Stimulated activated CD8-positive, alpha-beta memory T cell treated with anti-CD3 and anti-CD28 coated beads, Interleukin-12 subunit alpha, Interleukin-12 subunit beta, amount 100 ng/mL, for 4 hours (primary cell): Measurements from ENCODE around the gene IFIT3.
"Not testable (repeated sequence)": the region's sequence is repeated elsewhere in the genome, so short reads cannot be mapped to it uniquely, and the experiment has no call there.

Experiments used
- DNase-seq: peaks from one replicate; pipeline ENCODE4 v3.0.0-alpha.2; 2020; ENCODE audit warnings: low read depth

The IFIT3 gene

DNA sequence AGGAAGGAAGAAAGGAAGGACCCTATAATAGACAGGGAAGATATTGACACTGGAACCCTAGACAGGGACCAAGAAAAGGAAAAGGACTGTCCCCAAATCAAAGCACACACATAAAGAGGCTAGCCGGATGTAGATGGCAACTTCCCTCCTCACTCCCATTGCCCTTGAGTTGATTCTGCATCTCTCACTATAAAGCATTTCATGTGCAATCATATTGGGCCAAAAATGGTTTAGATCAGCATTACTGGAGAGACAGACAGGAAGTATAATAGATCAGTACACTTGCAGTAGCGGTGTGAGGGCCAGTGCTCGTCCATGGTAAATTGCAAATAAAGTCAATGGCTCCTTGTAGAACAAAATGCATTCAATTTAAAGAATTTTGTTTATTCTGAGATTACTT is 8.4 kb downstream of the IFIT3 start:
- no peak for DNase-seq

DNA sequence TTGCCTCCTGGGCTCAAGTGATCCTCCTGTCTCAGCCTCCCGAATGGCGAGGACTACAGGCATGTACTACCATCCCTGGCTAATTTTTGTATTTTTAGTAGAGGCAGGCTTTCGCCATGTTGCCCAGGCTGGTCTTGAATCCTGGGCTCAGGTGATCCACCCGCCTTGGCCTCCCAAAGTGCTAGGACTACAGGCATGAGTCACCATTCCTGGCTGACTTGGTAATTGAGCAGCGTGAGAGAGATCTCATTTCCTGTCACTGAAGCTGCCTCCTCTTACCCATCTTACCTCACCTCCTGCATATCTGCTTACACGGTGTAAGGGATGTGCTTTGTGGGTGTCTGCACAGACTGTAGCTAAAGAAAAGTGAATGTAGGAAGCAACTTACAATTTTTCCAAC is 9.7 kb downstream of the IFIT3 start:
- no peak for DNase-seq

DNA sequence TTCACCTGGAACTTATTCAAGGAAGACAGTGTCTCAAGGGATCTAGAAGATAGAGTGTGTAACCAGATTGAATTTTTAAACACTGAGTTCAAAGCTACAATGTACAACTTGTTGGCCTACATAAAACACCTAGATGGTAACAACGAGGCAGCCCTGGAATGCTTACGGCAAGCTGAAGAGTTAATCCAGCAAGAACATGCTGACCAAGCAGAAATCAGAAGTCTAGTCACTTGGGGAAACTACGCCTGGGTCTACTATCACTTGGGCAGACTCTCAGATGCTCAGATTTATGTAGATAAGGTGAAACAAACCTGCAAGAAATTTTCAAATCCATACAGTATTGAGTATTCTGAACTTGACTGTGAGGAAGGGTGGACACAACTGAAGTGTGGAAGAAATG is 10.9 kb downstream of the IFIT3 start:
- DNase-seq = no peak

DNA sequence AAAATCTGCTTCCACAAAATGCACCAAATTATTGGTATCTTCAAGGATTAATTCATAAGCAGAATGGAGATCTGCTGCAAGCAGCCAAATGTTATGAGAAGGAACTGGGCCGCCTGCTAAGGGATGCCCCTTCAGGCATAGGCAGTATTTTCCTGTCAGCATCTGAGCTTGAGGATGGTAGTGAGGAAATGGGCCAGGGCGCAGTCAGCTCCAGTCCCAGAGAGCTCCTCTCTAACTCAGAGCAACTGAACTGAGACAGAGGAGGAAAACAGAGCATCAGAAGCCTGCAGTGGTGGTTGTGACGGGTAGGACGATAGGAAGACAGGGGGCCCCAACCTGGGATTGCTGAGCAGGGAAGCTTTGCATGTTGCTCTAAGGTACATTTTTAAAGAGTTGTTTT is 12.1 kb downstream of the IFIT3 start:
- DNase-seq = no peak

DNA sequence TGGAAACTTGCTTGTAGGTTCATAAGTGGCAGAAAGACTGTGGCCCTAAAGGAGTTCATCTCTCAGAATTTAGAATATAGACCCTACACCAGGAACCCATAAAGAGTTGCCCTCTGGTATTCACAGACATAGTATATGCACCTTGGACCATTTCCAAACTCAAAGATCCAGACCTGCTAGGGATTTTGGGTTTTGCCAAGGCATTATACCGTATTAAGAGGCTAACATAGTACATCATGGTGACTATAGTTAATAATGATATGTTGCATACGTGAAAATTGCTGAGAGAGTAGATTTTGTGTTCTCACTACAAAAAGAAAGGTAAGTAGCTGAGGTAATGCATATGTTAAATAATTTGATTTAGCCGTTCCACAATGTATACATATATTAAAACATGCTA is 13.9 kb downstream of the IFIT3 start:
- DNase-seq = no peak

DNA sequence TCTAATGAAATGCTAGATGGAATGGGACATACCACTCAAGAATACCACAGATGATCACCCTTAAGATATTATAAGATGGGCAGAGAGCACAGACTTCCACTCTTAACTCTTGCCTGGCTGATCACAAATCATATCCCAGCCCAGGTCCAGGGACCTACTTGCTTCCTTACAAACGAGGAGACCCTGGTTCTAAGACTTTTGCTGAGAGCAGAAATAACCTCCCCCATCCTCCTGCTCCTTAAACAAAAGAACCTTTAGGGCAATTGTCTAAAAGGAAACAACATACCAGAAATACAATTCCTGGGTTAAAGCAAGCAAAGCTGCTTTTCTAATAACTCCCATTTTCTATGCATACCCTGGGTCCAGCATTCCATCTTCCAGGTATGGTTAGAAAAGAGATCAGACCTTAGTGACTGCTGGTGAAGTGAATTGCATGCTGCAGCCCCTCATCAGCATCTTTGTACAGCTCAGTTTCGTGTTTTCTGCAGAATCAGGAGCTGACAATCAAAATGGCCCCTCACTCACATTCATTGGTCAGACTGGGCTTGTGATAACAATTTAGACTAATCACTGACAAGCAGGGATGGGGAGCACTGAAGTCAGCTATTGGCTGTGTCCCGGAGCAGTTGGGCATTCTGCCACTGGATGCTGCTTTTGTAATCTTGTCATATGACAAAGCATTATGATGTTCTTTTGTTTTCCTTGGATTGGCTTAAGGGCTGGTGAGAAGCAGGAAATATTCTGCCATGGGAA is 14.6 kb downstream of the IFIT3 start:
- no peak for DNase-seq

DNA sequence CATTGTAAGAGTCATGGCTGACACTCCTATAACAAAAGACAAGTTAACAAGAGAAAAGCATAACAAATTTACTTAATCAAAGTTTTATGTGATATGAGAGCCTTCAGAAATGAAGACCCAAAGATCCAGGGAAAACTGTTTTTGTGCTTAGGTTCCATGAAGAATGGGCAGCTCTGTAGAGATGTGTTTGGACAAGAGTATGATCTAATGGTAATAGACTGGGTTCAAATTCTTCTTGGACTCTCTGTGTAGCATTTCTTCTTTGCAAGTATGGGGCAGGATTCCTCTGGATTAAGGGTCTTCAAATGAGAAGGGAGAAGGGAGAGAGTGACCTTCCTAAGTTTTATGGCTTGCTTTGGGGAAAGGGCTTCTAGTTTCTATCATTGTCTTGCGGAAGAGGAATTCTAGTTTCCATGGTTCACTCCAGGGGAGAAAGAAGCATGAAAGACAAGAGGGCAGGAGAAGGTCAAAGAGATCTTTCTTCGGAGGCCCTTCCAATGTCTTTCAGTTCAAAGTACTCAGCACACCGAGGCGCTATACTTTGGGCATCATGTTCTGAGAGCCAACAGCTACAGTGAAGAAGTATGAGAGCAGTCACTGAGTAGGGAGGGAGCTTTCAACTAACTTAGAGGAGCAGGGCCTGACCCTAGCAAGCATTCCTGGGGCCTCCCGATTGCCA is 15.4 kb downstream of the IFIT3 start:
- no peak for DNase-seq

DNA sequence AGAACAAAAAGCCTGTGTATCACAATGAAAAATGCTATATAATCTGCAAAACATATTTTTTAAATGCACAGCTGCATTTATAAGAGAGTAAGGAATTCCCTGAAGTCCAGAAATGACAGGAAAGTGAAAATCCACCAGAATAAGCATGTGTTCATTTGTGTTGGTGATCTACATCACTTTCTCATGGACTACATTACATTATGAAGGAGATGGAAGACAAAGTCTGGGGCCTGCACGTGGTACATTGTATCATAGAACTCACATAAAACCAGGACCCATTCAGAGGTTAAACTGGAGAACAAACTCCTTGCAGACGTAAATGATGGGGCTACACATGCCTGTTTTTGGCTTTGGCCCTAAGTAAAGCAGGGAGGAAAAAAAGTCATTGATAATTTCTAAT is 16.4 kb downstream of the IFIT3 start:
- no peak for DNase-seq

DNA sequence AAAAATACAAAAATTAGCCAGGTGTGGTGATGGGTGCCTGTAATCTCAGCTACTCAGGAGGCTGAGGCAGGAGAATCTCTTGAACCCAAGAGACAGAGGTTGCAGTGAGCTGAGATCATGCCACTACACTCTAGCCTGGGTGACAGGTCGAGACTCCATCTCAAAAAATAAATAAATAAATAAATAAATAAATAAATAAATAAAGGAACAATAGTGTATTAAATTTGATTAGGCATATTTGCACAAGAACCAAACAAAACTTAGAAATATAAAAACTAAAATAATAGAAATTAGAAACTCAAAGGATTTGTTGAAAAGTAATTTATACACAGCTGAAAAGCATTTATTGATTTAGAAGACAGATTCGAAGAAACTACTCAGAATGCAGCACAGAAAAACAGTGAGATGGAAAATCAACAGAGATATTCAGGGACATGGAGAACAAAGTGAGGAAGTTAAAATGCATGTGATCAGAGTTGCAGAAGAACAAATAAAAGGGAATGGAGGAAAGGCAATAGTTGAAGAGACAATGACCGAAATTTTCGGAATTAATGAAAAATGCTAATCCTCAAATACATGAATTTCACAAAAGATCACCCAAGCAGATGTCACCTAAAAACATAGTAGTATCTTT is 17.7 kb downstream of the IFIT3 start:
- no peak for DNase-seq

DNA sequence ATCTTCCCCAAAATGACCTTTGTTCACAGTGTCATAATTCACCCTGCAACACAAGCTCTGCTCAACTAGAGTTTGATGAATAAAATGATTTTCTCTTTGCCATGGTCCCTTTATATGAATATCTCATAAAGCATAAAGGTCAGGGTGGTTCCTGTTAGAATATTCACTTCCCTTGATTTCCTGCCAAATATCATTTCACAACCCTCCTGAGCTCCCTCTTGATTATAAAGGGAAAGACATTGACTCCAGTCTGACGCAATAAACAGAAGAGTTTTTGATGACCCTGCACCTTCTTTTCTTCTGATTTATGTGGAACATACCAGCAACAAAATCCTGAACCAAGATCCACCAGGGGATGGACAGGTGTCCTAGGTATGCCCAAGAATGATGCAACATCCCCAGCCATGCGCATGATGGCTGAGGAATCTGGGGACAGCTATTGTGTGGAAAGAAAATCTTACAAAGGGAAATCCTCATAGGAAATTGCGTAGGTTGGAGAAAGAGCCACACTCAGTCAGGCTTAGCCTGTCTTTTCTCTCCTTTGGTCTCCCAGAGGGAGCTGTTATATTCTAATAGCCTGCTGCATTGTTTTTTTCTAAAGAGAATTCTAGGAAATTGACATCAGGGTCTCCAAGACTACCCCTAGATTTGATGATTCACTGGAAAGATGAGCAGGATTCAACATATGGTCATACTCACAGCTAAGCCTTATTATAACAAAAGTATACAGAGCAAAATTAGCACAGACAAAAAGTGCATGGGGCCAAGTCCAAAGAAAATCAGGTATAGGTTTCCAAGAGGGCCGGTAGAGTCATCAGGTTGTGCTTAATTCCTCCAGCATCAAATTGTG is 18.8 kb downstream of the IFIT3 start:
- DNase-seq = no peak

DNA sequence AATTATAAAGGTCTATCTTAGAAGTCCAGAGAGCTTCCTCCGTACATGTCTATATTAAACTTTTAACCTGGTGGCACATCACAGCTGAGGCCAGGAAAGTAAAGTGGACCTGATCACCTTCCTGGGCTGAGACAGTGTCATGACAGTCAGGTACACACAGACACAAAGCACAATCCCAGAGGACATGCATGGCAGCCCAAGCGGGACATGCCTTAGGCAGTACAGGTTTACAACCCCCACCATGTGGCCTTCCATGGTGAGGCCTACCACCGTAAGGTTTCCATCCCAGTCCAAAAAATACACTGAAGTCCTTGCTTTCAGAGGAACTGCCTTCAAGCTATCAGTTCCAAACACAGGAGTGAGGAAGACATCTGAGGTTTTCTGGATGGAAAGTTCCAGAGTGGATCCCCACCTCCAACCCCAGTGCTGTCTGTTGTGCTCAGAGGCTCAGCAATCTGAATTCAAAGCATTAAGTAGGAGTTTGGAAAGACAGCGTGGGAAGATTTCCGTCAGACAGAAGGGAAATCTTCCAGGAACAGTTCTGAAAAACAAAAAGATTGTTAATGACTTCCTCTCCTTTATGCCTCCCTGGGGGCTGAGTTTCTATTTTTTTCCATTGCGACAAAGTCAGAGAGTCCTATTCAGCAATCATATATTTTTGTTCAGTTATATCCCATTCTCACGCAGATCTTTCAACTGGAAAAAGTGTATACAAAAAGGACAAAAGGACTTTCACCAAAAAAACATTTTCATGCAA is 20.1 kb downstream of the IFIT3 start:
- no peak for DNase-seq

DNA sequence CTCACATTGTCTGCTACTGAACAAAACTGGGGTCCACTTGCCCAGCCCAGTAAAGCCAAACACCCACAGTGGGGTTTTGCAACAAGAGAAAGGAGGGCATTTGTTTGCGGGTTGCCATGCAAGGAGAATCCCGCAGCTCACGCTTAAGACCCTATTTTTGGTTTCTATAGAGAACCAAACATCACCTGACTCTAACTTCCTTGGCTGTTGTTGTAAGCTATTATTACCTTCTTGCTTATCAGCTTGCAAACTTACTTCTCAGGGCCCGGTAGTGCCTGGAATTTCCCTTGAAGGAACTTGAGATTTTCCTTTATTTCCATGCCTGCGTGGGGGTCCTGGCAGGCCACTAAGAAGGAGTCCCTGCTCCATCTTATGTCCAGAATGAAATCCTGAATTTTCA is 20.7 kb downstream of the IFIT3 start:
- DNase-seq = no peak

DNA sequence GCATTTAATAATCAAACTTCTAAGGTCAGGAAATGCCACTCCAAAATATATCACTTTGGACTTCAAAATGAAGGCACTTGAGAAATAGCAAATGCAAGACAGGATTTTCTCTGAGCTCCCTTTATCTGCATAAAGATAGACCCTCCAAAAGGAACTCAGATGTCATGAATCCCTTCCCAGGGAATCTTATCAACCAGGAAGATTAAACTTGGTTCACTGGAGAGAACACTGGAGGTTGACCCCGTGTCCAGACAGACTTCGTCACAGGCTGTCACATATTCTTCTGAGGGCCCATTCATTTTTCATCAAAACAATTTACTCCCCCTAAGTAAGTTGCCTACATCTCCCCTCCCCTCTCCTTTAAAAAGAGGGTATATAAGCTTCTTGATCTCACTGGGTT is 21.2 kb downstream of the IFIT3 start:
- no peak for DNase-seq

DNA sequence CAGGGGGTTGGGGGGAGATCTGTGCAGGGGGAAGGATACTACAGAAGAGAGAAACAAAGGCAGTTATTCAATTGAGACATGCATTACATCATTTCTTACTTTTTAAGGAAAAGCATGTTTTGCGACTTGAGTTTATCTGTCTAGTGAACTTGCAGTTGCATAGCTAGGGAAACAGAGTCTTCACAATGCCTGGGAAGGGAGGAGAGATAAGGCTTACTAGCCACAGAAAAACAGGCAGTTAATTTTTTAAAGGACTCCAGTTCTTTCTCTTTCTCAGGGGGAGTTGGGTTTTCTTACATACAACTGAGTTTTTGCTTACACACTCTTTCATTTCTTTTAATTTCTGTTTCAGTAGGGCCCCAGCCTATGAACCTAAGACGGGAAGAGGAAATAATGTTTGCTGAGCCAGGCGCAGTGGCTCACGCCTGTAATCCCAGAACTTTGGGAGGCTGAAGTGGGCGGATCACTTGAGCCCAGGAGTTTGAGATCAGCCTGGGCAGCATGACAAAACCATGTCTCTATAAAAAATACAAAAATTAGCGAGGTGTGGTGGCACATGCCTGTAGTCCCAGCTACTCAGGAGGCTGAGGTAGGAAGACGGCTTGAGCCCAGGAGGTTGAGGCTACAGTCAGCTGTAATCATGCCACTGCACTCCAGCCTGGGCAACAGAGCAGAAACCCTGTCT is 23.0 kb downstream of the IFIT3 start:
- not testable (repeated sequence) for DNase-seq

DNA sequence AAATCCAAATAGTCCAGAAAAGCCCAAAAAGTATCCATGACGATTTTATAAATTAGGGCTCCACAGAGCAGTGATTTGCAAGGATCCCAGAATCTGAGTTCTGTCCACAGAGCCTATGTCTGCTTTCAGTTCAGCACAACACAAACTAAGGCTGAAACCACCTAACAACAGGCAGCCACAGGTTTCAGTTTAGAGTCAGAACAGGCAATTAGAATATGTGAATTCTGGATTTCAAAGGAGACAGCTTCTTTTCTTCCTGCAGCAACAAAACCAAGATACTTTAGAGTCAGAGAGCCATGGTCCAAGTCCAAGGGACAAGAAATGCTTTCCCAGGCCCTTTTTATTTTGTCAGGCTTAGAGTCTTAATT is 23.6 kb downstream of the IFIT3 start:
- no peak for DNase-seq

DNA sequence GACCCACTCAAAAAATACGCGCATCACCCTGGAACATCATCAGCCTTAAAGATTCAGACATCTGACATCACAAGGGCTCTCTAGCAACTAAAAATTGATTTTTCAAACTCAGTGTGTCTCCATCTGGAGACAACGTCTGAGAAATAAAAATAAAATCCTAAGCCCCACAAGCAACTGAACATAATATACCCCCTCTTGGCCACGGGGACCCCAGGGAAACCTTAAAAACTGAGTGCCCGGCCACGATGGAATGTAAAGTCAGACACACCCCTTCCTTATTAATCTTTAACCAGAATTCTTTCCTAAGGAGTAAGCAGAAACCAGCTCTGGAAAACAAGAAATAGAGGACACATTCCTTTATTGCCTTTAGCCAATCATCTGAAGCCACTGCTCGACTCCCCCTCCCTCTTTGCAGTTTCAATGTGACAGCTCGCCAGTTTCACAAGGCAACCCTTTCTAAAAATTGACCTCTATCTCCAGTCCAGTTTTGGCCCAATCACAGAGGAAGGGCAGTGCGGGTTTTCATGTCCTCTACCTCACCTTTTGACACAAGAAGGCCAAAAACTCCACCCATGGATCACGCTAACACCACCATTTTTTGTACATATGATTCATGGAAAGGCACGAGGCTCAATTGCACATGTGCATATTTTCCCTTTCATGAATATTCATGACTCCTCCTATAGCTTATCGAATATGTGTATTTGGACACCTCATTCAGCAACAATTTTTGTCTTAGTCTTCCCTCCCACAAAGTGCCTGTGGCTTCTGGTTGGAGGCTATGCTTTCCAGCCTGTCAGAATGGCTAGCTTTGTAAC is 24.2 kb downstream of the IFIT3 start:
- DNase-seq = no peak

DNA sequence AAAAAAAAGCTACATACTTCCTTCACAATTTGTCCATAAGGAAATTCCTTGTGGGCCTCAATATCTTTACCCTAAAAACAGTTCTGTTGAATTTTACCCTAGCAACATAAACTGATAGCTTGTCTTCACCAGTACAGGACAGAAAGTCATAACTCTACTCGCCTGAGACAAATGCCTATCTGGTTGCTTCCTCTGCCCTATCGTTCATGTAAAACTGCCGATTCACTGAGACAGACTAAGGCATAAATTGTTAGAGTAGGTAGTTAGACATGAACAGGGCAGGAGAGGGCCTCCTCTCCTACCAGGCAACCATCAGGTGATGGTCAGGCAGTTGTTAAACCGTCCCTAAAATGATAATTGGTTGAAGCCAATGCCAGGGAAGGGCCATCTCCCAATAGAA is 25.0 kb downstream of the IFIT3 start:
- DNase-seq = no peak

DNA sequence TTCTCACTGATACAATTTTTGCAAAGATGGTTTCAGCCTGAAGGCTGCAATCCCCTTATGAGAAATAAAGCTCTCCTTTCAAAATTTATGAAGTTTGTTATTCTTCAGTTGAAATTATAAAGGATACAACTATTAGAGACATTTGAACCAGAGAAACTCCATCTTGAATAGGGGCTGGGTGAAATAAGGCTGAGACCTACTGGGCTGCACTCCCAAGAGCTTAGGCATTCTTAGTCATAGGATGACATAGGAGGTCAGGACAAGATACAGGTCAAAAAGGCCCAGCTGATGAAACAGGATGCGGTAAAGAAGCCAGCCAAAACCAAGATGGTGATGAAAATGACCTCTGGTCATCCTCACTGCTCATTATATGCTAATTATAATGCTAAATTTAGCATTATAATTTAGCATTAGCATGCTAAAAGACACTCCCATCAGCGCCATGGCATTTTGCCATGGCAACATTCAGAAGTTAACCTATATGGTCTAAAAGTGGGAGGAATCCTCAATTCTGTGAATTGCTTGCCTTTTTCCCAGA is 27.7 kb downstream of the IFIT3 start:
- DNase-seq = no peak

DNA sequence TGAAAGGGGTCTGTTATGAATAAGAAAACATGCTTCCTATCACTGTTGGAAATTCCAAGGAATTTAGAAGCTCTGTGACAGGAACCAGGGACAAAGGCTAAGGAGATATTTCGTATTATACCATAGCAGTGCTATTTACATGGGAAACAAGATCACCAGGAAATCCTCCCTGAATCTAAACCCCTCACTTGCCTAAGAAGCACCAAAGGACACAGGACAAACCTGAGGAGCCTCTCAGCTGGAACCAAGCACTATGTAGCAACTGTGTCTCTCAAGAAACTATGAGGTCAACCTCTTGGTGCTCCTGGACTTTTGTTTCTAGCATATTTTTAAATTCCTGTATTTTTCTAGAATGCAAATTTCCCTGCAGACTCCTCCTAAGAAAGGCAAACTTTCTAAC is 29.3 kb downstream of the IFIT3 start:
- no peak for DNase-seq

DNA sequence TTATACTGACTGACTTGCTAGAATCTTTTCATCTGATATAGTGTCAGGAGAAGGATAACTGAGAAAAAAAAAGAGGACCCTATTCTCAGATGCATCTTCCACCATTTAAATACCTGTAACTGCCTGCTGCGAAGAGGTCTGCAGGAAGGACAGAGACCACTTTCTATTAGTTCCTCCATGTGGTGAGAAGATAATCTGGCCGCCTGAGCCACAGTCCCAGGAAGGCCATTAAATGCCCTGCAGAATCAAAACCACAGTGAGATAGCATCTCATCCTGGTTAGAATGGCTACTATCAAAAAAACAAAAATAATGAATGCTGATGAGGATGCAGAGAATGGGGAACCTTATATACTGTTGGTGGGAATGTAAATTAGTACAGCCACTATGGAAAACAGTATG is 30.2 kb downstream of the IFIT3 start:
- DNase-seq = no peak
